NCI-H2171 (cell line): Measurements from ENCODE around the gene OSER1.

ENCODE experiments used
- DNase-seq: peaks from one replicate; lab custom pipeline; 2025; lab: John Stamatoyannopoulos, UW

OSER1 gene

DNA sequence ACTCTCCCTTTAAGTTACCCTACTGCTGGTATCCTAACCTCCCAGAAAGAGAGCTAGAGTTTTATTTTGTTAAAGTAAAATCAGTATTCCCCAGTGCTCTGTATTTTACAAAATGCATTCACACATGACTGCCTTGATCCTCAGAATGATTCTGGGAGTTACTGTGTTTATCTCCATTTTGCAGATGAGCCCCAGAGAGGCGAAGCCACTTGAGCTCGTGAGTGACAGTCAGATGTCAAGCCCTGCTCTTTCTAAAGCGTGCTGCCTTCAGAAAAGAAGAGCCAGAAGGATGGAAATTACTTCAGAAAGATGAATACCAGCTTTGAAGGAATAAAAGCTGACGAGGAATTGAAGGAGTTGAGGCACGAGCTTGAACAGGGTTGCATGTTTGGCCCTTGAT, 14.1 kb upstream of the OSER1 start:
- no peak for DNase-seq

DNA sequence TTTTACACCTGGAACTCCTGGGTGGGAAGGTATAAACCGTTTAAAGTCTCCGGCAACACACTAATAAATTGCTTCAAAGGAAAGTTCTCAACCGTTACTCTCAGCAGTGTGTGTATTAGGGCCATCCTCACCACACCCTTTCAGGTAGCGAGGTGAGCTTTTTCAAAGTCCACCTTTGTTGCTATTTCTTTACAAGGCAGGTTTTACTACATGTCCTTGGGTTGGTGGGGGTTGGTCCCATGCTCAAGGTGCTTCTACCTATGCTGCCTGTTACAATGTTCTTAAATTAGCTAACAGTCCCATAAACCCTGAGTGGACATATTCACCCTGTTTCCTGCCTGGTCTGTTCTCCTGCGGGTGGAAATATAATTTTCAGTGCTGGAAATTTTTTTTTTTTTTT, 13.2 kb upstream of the OSER1 start:
- DNase-seq, result no peak

DNA sequence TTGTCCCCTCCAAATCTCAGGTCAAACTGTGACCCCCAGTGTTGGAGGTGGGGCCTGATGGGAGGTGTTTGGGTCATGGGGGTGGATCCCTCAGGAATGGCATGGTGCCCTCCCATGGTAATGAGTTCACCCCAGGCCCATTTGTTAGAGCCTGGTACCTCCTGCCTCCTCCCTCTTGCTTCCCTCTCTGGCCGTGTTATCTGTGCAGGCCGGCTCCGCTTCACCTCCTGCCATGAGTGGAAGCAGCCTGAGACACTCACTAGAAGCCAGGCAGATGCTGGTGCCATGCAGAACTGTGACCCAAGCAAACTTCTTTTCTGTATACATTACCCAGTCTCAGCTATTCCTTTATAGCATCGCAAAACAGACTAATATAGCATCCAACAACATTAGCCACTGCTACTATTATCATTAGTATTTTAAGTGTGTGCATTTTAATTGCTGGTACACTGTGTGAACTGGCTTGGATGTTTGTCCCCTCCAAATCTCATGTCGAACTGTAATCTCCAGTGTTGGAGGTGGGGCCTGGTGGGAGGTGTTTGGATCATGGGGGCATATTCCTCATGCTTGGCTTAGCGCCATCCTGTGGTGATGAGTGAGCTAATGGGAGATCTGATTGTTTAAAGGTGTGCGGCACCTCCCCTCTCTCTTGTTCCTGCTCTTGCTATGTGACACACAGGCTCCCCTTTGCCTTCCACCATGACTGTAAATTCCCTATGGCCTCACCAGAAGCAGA, 12.2 kb upstream of the OSER1 start:
- no peak for DNase-seq

DNA sequence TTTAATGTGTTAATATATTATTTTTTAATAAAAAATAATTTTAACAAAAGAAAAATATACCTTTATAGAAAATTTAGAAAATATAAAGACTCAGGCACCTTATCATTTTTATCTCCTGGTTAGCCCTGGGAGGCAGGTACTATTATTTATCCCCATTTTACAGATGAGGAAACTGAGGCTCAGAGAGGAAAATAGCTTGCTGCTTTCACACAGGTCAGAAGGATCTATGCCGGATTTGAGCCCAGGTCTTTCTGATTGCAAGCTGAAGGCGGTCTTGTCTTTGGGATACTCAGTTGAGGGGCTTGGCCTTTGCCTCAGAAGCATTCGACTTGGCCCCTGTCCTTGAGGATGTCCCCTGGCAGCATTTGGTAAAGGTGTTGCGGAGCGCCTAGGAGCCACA, 11.5 kb upstream of the OSER1 start:
- DNase-seq, result no peak

DNA sequence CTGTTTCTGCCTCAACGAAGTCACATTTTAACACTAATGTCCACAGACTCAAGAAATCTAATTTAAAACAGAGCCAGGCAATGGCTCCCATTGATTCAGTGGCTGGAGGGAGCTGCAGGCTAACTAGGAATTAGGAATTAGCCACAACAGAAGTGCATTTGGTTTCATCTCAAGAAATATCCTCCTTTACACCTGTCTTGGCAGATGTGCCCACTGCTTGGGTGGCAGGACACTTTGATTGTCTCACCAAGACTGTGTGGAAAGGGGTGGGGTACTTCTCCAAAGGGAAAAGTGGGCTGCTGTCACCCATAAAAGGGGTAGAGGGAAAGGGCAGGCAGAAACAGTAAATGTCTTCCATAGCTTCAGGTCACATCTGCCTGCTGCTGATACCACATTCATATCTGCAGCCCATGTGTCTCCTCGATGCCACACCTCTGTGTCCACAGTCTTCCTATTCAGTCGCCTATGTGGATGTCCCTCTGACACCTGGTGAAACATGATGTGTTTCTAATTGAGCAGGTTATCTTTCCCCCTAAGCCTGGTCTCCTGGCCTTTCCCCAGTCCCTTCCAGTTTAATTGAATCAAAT, 10.9 kb upstream of the OSER1 start:
- DNase-seq, result no peak

DNA sequence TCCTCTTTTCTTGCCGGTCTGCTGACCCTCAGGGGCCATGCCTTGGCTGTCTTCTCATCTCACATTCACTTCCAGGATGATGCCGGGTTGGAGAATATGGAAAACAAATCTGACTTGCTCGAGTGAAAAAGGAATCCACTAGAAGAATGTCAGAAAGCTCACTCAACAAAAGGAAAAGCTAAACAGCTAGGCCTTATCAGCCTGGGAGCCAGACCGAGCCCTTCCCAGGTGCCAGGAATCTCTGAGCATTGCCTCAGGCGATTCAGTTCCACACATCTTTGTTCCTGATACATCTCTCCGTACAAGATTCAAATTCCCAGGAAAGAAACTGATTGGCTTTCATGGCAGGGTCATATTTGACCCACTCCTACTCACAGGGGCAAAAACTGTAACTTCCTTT, 9.2 kb upstream of the OSER1 start:
- DNase-seq, result no peak

DNA sequence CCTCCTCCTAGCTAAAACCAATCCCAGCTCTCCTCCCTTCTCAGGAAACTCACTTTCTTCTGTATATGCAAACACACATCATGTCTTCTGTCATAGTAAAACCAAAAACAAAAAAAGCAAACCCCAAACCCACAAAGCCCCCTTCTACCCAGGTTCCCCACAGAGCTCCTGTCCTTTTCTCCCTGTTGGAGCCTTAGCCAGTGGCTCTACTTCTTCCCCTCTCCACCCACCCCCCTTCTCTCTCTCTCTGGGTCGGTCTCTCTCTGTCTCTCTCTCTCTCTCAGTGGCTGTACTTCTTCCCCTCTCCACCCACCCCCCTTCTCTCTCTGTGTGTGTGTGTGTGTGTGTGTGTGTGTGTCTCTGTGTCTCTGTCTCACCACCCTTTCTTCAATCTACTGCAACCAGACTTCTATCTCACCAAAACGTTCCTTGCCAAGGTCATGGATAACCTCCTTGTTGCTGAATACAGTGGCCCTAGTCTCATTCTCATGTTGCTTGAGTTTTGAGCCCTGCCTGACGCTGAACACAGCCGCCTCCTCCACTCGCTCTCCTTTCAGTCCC, 8.7 kb upstream of the OSER1 start:
- no peak for DNase-seq

DNA sequence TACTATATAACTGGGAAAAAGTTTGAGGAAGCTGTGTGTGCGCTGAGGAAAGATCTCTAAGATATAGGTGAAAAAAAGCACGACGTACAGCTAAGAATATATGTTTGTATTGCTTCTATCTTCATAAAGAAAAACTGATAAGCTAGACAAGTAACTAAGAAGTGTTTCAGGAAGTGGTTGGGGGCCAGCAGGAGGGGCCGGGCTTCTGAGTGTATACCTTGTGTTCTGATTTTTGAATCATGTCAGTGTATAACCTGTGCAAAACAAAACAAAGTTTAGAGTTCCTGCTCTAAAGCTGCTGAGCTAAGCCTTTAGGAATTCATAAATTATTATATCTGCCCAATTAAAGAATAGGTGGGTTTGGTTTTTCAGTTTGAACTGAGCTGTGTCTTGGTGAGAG, 7.9 kb upstream of the OSER1 start:
- DNase-seq, result no peak

DNA sequence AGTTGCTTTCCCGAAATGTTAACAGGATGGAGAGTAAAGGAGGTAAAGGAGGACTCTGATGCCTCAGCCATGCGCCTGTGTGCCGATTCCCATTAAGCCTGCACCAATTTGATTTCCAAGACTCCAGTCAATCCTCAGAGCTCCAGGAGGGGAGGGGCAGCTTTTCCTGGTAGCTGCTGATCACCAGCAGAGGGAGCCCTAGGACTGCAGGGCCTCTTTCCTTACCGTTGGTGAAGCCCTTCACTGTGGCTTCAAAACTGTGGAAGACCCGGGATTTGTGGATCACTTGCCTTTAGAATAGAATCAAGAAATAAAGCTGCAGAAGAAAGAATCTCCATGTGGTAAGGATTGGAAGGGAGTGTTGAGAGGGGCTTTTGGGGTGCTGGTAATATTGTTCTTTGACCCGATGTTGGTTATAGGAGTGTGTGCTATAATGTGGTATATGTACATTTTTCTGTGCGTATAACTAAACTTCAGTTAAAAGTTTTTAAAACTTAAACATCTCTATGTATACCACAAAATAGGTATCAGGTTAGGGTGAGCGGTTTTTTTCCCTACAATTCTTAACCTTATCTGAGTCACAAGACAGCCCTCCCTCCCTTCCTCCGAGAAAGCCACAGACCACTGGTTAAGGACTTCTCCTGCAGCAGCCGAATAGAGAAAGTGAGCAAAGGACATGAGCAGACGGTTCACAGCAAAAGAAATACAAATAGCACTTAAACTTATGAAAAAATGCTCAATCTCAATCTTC, 6.9 kb upstream of the OSER1 start:
- DNase-seq, result peak; percentile 72

DNA sequence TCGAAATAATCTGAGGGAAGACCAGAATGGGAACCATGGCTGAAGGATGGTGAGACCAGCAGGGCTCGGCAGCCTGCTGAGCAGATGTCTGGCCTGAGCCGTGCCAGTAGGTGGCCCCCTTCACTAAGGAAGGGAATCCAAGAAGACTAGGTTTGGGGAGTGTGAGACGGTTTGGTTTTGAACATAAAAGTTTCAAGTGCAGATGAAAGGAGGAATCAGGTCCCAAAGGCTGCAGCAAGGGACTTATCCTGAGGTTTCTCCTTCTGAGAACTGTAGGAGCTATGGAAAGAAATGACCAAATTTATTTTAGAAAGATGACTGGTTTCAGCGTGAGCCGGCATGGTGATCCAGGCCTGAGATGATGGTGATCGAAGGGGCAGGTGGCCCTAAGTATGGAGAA, 4.6 kb upstream of the OSER1 start:
- DNase-seq, result peak; percentile 66

DNA sequence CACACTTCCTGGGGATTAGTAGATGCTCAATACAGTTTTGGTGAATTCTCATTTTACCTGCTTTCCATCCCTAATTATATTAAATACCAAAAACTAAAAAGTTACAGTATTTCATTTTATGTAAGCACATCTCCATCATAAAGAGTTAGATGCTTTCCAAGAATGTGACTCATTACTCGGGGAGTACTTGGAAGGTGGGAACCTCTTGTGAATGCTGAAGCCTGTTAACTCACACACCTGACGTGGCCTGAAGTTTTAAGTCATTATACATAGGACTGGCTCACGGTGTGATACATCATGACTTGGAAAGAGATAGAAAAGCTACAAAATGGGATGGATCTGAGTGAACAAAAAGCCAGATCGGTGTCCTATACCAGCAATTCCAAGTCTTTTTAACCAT, 2.2 kb upstream of the OSER1 start:
- DNase-seq, result no peak

DNA sequence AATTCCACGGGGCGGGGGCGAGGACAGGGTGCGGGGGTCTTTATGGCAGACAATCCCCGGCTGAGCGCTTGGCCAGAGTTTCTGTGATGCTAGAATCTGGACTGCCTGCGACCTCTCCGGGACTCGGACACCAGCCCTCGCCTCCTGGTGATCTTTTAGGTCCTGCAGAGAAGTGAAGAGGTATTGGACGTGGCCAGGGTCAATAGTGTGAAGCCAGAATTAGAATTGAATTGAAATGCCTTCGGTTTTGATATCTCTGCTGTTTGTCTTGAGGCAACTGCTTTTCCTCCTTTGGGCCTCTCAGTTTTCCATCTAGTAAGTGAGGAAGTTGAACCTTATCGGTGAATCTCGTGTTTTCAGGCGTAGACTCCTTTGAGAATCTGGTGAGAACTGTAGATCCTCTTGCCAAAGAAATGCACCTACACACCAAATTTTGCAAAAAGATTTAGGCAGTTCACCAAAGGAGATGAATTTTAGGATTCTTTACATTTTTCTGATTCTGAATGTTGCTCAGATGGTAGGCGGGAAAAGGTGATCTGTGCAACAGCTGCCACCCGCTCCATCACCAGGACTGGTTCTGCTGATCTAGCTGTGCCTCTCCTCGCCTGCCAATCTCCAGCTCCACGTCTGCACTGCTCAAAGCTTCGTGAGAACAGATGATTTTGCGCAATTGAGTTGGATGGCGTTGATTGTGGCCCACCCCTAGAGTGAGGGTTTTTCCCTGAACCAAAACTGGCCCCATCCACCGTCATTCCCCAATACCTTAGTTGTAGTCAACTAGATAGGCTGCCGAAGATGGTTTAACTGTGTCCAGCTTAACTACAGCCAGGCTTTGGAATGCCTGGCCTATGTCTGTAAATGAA, 837 bp upstream of the OSER1 start:
- DNase-seq, result no peak

DNA sequence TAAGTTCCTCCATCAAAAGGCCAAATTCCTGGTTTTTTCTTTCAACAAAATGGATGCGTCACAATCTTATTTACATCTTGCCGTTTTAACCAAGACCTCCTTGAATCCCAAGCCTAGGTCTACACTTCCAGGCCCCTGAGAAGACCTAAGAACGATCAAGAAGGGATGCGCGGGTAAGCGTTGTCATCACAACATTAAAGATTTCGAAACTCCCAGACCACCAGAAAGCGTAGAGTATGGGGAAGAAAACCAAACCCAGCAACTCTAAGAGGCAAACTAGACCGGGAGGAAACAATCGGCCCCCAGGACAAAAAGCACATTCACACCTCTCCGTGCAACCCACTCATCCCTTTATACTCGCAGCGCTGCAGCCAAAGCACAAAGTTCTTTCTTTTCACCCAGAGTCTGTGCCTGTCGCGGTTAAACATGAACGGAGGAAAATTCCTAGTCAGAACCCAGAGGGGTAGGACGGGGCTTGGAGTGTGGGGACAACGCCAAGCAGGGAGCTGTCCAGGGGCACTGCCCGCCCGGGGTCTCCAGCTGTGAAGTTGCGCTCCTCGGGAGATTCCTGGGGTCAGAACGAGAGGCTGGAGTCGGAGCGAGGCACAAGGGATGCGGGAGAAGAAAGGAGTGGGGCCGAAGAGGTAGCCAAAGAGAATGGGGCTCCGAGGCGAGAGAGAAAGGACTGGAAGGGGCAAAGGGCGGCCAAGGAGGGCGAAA, 725 bp downstream of the OSER1 start:
- no peak for DNase-seq

DNA sequence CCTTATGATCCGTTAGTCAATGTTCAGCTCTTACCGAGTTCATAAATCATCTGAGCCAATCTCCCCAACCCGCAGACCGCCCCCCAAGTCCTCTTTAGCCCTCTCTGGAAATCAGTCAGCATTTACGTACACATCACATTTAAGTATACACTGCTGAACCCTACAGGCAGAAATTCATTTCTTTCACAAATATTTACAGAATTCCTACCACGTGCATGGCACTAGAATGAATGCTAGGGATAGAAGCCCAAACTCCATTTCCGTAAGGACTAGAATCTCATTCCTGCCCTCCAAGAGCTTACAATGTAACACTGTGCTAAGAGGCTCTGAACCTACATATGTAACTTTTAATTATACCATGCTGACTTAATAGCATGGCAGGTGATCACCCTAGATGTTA, 1.8 kb downstream of the OSER1 start:
- no peak for DNase-seq

DNA sequence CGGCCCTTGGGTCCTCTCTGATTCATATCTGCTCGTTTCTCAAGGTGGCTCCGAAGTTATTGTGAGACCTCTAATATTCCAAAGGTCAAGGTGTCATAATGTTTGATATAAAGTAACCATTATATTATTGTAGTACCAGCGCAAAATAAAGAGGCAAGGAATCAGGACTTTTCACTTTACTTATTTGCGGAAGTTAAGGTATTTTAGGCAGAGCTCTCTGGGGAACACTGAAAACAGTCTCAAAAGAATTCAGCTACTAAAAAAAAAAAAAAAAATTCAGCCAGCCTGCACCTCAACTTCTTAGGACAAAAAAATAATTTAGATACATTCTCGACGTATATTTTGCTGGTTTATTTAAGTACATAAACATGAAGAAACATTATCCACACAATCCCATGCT, 2.4 kb downstream of the OSER1 start:
- no peak for DNase-seq

DNA sequence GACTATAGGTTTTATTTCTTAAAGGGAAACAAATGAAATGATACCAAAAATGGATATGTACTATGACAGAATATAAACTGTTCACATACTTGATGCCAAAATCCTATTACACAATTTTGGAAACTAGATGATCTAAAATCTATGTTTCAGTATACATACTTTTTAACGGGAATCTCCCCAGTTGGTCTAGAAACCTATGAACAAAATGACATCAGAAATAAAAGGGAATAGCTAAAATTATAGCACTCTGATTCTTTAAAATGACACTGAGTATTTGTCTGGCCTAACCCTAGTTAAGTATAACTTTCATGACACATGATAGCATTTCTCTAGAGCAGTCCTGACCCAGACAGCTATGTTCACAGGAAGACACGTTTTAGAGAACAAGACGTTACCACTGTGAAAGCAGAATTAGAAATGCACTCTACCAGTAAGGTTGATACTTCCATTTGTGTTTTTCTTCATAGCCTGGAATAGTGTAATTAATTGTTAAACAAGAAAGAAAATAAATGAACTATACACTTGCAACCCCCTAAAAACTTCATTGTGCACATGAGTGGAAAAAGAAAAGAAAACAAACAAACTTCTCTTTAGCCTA, 3.3 kb downstream of the OSER1 start:
- no peak for DNase-seq

DNA sequence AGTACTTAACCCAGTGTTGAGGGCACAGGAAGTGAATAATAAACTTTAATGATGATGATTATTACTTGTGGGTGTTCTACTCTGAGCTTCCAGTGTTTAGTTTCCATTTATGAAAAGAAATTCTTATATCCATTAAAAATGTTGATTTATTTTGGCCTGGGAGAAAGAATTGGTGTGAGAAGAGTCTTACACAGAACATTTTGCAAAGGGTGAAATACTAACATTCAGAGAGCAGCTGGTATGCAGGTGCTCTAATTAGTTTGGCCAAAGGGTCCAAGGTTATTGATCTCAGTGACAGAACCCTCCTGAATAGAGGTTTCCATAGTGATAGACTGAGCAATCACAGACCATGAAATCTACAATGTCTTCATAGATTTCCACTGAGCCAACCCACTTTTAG, 4.4 kb downstream of the OSER1 start:
- DNase-seq, result no peak

DNA sequence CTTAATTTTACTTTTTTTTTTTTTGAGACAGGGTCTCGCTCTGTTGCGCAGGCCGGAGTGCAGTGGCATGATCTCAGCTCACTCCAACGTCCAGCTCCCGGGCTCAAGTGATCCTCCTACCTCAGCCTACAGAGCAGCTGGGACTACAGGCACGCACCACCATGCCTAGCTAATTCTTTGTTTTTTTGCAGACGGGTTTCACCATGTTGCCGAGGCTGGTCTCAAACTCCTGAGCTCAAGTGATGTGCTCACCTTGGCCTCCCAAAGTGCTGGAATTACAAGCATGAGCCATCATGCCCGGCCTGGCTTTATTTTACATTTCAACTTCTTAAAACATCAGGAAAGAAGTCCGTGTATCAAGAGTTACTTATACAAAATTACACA, 5.7 kb downstream of the OSER1 start:
- no peak for DNase-seq

DNA sequence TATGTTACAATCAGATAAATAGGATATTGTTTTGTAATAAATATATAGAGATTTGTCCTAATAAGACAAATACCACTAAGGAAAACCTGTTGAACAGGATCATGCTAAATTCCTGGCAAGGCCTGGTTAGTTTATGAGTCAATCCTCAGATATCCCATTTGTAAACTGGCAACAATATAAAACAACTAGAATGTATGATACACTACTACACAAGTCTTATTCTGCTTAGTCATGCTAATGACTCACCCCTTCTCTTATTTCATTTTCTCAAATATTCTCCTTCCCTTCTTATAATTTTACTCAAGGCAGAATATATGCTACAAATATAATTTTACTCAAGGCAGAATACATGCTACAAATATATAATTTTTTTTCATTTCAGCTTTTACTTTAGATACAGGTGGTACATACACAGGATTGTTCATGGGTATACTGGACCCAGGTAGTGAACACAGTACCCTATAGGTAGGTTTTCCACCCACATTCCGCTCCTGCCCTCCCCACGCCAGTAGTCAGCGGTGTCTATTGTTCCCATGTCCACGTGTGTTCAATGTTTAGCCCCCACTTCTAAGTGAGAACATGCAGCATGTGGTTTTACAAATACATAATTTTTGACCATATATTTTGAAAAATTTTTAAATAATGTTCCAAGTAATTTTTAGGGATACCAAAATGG, 6.3 kb downstream of the OSER1 start:
- no peak for DNase-seq

DNA sequence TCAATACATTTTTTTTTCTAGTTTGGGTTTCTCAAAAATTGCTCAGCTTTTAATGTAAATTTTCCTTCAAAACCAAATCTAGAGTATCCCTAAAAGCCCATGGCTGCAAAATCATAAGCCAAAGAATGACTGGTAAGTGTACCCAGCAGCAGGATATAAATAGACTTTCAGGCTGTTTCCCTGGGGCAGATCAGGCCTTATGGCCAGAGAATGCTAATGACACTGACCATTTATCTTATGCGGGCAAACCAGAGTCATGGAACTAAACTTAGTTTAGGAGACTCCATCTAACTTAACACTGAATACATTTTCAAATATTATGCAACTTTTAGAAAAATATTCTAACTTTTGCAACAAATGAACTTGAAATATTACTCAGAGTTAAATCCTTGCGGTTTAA, 7.4 kb downstream of the OSER1 start:
- DNase-seq, result no peak

DNA sequence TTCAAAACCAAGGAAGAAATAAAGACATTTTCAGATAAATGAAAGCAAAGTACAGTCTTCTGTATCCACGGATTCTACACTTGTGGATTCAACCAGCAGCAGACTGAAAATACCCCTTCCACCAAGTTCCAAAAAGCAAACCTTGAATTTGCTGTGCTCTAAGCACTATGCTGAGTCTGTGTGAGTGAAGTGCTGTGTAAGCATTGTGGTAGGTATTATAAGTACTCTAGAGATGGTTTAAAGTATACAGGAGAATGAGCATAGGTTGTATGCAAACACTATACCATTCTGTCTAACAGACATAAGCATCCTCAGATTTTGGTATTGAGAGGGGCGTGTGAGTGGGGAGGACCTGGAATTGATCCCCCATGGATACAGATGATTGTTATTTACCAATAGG, 9.6 kb downstream of the OSER1 start:
- DNase-seq, result no peak
